Epidermal melanocyte (primary cell): ENCODE data around the gene PDAP1.
"Not testable (repeated sequence)": the region's sequence is repeated elsewhere in the genome, so short reads cannot be mapped to it uniquely, and the experiment has no call there.

Source experiments
- DNase-seq: peaks from one replicate; pipeline ENCODE4 v3.0.0; 2011; ENCODE audit warnings: low spot score; ENCODE audit not compliant: insufficient read length

PDAP1 gene

GRCh38 chr7:99408379-99409191, at the start of gene PDAP1, which contains the start of gene BUD31:
Gene PDAP1, minus strand, starts transcription at chr7:99408597. Its CDS starts 49 bp downstream, at chr7:99408548.
Gene BUD31, plus strand, starts transcription at chr7:99408969. Its CDS starts 2,124 bp downstream, at chr7:99411093.
- DNase-seq = peak; percentile 97

DNA sequence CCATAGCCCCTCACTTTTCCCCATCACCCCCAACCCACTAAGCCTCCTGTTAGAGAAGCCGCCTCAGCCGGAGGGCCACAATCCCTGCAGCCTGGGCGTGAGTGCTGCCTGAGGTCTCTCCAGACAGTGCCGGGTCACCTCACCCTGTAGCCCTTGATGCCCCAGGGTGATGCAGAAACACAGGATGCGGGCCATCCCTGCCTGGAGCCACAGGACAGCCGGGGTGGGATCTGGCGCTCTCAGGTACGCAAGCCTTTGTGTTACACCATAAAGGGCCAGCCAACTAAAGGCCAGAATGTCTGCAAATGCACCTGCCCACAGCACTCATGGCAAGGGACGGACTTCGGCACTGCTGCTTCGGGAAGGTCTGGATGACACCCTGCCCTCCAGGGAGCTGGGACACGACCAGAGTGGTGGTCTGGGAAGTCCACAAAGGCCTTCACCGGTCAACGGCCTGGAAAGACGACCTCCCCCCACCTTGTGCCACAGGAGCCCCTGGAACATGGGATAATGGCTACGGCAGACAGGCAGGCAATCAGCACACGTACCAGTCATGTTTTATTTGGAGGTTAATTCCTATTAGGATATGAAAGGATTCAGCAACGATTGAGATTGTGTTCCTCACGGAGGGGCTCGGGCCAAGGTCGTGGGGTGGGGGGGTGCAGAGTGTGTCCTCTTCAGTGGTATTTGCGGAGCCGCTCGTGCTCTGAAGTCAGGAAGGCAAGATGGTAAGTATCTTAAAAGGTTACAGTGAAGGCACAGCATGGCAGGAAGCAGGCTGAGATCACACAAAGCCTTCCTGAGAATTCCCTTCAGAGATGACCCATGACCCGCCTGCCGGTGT, 49.5 kb upstream of the PDAP1 start:
- no peak for DNase-seq

DNA sequence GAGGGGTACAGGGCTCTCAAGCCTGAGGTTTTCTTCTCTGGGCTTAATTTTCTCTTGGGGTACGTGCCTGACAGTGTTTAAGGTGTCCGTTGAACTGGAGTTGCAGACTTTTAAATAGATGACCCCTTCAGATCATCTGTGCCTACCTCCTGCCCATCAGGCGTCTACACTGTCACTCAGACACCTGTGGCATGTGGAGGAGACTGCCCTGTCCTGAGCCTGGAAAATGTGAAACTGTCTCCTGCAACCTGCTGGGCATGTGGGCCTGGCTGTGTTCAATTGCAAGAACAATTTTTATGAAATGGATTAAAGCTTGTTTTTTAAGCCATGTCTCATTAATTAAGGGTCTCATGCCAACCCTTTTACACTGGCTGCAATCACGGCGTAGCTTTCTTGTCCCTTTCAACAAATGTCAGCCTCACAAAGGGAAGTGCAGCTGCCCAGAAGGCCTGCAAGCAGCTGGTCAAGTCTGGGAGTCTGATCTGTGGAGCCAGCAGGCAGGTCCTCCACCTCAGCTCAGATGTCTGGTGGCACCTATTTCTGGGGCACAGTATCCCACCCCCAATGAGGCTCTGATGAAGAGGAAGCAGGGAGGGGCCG, 48.8 kb upstream of the PDAP1 start:
- no peak for DNase-seq

DNA sequence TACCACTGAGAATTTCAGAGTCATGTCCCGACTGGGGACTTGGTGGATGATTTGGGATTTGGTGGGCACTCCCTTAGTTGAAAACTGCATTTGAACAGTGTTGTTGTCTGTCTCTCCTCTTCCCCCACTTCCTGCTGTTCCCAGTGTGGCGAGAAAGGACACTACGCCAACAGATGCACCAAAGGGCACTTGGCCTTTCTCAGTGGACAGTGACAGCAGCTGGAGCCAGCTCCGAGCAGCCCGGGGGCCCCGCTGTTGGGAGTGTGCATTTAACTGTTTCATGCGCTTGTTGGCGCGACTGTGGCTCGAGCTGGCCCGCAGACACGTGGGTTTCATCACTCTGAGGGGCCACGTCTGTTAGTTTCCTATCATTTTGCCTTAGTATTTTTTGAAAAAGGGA, 47.9 kb upstream of the PDAP1 start:
- DNase-seq = no peak

DNA sequence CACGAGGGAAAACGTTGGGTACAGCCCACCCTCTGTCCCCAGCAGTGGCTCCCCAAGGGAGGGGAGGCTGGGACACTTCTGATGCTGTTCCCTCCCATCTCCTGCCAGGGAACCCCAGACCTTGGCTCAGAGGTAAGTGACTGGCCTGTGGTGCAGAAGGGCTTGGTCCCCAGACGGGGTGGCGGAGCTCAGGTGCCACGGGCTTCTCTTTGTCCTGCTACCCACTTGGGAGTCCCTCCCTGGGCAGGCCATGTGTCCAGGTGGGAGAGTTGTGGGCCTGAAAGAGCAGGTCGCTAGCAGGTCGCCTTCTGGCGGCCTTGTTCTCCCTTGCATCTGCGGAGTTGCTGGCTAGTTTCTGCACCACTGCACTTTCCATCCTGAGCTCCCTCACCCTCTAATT, 47.5 kb upstream of the PDAP1 start:
- no peak for DNase-seq

GRCh38 chr7:99453105-99453504, 44.7 kb upstream of the PDAP1 start:
- DNase-seq = no peak

- DNase-seq = no peak
These were observed 44.1 kb upstream of the PDAP1 start for GRCh38 chr7:99452541-99452940.

GRCh38 chr7:99451936-99452335, 43.5 kb upstream of the PDAP1 start:
- no peak for DNase-seq

DNA sequence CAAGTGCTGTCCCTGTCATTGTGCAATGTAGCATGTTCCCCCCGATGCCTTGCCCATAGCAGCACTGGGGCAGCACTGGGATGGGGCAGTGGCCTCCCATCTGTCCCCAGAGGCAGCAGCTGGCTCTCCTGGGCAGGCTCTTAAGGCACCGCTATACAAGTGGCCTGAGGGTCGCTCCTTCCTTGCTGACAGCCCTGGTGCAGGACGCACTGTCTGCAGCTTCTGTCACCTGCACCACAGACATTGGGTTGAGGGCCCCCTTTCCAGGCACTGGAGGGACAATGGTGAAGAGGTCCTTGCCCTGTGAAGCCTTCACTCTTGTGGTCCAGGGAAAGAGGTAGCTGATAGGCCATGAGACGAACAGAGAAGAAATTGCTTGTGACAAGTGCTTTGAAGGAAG, 40.9 kb upstream of the PDAP1 start:
- no peak for DNase-seq

- no peak for DNase-seq
These were observed 40.5 kb upstream of the PDAP1 start for GRCh38 chr7:99448855-99449254.

GRCh38 chr7:99447943-99448342, 39.5 kb upstream of the PDAP1 start:
- DNase-seq = no peak

DNA sequence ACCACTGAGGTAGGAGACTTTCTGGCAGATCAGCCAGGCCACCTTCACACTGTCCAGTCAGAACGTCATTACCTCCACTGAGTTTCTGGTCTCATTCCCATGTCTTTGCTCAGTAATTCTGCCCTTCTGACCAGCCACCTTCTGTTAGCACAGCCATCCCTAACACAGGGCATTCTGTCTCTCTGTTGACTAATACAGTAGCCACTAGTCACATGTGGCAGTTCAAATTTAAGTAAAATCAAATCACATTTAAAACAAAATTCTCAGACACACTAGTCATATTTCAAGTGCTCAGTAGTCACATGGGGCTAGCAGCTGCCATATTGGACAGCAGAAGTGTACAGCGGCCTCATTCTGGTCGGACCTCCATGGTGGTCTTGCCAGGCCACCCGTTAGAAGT, 37.7 kb upstream of the PDAP1 start:
- DNase-seq = no peak

- DNase-seq = no peak
These were observed 31.8 kb upstream of the PDAP1 start for GRCh38 chr7:99440195-99440594.

DNA sequence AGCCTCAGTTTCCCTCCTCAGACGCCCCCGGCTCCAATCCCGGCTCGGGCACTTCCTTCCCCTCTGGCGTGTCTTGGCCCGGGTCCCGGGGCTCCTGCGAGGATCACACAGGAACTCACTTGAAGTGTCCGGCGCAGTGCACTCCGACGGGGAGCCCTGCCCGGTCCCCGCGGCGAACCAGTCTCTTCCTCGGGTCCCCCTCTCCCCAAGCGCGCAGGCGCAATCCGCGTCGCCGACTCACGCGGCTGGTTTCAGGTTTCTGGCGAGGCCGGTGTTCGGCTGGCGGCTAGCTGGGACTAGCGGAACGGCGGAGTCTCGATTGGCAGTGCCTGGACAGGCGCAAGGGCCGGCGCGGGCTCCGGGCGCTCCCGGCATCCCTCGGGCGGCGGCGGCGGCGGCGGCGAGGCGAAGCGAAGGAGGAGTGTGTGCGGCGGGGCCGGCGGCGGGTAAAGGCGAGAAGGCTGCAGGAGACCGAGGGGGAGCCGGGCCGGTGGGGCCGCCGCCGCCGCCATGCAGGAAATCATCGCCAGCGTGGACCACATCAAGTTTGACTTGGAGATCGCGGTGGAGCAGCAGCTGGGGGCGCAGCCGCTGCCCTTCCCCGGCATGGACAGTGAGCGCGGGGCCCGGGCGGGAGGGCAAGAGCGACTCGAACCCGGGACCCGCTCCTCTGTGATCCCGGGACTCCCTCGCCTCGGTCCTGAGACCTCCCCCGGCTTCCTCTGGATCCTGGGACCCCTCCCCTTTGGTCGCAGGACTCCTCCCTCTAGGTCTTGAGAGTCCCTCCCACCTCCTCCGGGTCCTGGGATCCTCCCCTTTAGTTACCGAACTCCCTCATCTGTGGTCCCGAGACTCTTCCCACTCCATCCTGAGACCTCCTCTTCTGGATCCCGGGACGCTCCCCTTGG, 30.4 kb upstream of the PDAP1 start, which contains the start of the genes CPSF4 and PTCD1:
CPSF4 (plus strand) TSS at position 371 of the 908 bp plus-strand sequence; CDS start at position 511, 140 bp downstream.
PTCD1 (minus strand) TSS at position 226 of the 908 bp plus-strand sequence. CDS start 3,556 bp downstream, outside the sequence.
- DNase-seq = peak; percentile 99

- no peak for DNase-seq
These were observed 29.7 kb upstream of the PDAP1 start for GRCh38 chr7:99437946-99438572.

DNA sequence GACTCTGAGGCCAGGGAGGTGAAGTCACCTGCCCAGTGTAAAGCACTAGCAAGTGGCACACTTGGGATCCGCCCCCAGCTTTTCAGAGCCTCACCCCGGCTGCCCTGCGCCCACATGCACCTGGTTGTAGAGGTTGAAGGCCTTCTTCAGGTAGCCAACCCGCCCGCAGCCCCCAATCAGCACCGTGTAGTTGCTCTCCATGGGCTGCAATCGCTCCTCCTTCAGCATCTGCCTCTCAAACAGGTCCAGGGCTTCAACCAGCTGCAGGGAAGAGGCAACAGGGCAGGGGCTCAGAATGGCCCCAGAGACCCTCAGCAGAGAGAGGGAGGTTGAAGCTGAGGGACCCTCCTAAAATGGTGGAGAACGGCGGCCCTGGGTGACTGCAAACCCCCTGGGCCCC, 24.8 kb upstream of the PDAP1 start:
- DNase-seq = no peak

GRCh38 chr7:99431756-99432540, 23.6 kb upstream of the PDAP1 start:
- DNase-seq = not testable (repeated sequence)

DNA sequence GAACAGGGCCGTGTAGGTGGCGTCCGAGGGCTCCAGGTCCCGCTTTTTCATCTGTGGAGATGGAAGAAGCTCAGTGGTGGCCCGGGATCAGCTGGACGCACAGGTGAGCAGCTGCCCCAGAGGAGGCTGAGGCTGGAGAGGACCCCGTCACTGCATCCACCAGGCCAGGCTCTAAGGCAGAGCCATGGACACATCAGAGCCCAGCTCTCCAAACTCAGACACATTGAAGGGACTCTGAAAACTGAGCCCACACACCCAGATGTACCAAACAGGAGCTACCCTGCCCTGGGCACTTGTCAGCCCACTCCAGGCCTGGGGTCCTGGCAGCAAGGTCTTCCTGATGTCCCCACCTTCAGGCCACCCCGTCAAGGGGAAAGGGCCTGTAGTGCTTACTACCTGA, 21.4 kb upstream of the PDAP1 start:
- DNase-seq = no peak

- DNase-seq = no peak
These were observed 20.7 kb upstream of the PDAP1 start for GRCh38 chr7:99428972-99429566.
